Endothelial cell of umbilical vein (primary cell): ENCODE results near the gene VWA7. TPM values are rescaled to one million over a fixed set of nuclear protein-coding genes. Genes with fewer than 3 reads are reported as not detected.

Experiments used
- BruUV-seq: library from RNA; stranded (reverse); fragments of 400-500 nt; replicated peaks from 2 replicates; lab custom pipeline; 2021; lab: Mats Ljungman, UMichigan
- CTCF ChIA-PET: fragments of 300-600, 350-600 bp; sonication (Branson Sonifier 250); formaldehyde crosslinking; loops from one replicate; lab custom pipeline; 2021; ENCODE audit warnings: antibody characterized with exemption, inconsistent platforms; lab: Charles Lee
- POLR2A ChIA-PET: fragments of 300-600, 350-600 bp; sonication (Branson Sonifier 250); formaldehyde crosslinking; loops from one replicate; lab custom pipeline; 2021; ENCODE audit warnings: antibody characterized with exemption, inconsistent platforms; lab: Charles Lee
- DNase-seq: peaks from one replicate; pipeline ENCODE4 v3.0.0-alpha.2; 2011; ENCODE audit warnings: low read depth, low spot score
- FAIRE-seq: peaks from 2 replicates; lab custom pipeline; 2011; peaks lifted over from hg19 to GRCh38; lab: Jason Lieb, UNC
- H2AFZ ChIP-seq: 2 replicates; pipeline ENCODE4 v1.6.0; 2012; ENCODE audit warnings: low read depth, low read length, control low read depth, inconsistent platforms
- H3K27ac ChIP-seq: 2 replicates; pipeline ENCODE4 v1.5.1; 2011; ENCODE audit warnings: low read depth, mild to moderate bottlenecking, control low read depth, low read length, moderate library complexity; ENCODE audit not compliant: insufficient read depth
- H3K27me3 ChIP-seq, 2 experiments: 2 replicates each; pipeline versions ENCODE4 v1.6.0 to v1.6.1; 2011; ENCODE audit warnings: low read length in 2 of 2, mixed read lengths in 1 of 2; ENCODE audit not compliant: control insufficient read depth in 2 of 2, insufficient read depth in 2 of 2
- H3K36me3 ChIP-seq, 2 experiments: 2 replicates in 1 of 2; 3 replicates in 1 of 2; pipeline ENCODE4 v1.5.1; 2011; ENCODE audit warnings: low read length in 2 of 2, mild to moderate bottlenecking in 1 of 2, moderate library complexity in 1 of 2; ENCODE audit not compliant: control insufficient read depth in 2 of 2, insufficient read depth in 2 of 2; ENCODE audit errors: extremely low read depth in 1 of 2
- H3K4me1 ChIP-seq: 3 replicates; pipeline ENCODE4 v1.5.1; 2011; ENCODE audit warnings: mild to moderate bottlenecking, low read length; ENCODE audit not compliant: control insufficient read depth, insufficient read depth; ENCODE audit errors: extremely low read depth
- H3K4me2 ChIP-seq: 2 replicates; pipeline ENCODE4 v1.6.1; 2011; ENCODE audit warnings: low read length, control low read depth, mixed read lengths; ENCODE audit not compliant: insufficient read depth
- H3K4me3 ChIP-seq, 3 experiments: fragments of 200-600 bp in 1 of 3; sonication (generic), shearing (Covaris generic) in 1 of 3; replicated peaks in 1 of 3; 2 replicates each; pipeline ENCODE4 v1.5.1; 2011 to 2016; ENCODE audit warnings: control low read depth in 3 of 3, low read length in 3 of 3, mild to moderate bottlenecking in 2 of 3, inconsistent platforms in 1 of 3, low read depth in 1 of 3, moderate library complexity in 1 of 3; ENCODE audit not compliant: insufficient read depth in 1 of 3
- H3K79me2 ChIP-seq: 2 replicates; pipeline ENCODE4 v1.6.0; 2012; ENCODE audit warnings: low read length, inconsistent platforms; ENCODE audit not compliant: control insufficient read depth, insufficient read depth
- H3K9ac ChIP-seq: replicated peaks from 2 replicates; pipeline ENCODE3; 2011; ENCODE audit warnings: low read length, control low read depth; ENCODE audit not compliant: insufficient read depth; ENCODE audit errors: extremely low read depth
- H3K9me1 ChIP-seq: replicated peaks from 3 replicates; pipeline ENCODE4 v1.6.0; 2011; ENCODE audit warnings: mild to moderate bottlenecking, low read length; ENCODE audit not compliant: control insufficient read depth, insufficient read depth; ENCODE audit errors: extremely low read depth
- H3K9me3 ChIP-seq: replicated peaks from 2 replicates; pipeline ENCODE4 v1.5.1; 2012; ENCODE audit warnings: low read length, inconsistent platforms; ENCODE audit not compliant: control insufficient read depth, insufficient read depth
- H4K20me1 ChIP-seq: replicated peaks from 2 replicates; pipeline ENCODE3; 2011; ENCODE audit warnings: mild to moderate bottlenecking, low read length; ENCODE audit not compliant: control insufficient read depth, insufficient read depth; ENCODE audit errors: extremely low read depth
- FOS ChIP-seq: IDR thresholded peaks from 2 replicates; pipeline ENCODE4 v1.6.1; 2011; ENCODE audit warnings: mild to moderate bottlenecking, low read length, moderate library complexity, borderline replicate concordance; ENCODE audit not compliant: insufficient read depth
- GATA2 ChIP-seq: IDR thresholded peaks from 2 replicates; pipeline ENCODE4 v1.7.0; 2011; ENCODE audit warnings: low read depth, mild to moderate bottlenecking, moderate library complexity, mixed read lengths, low read length; ENCODE audit not compliant: insufficient read length, insufficient read depth
- JUN ChIP-seq: IDR thresholded peaks from 2 replicates; pipeline ENCODE4 v1.6.1; 2011; ENCODE audit warnings: borderline replicate concordance, low read depth; ENCODE audit not compliant: insufficient read length, insufficient read depth
- MAX ChIP-seq: IDR thresholded peaks from 2 replicates; pipeline ENCODE4 v1.6.1; 2011; ENCODE audit not compliant: insufficient read depth, insufficient read length
- MYC ChIP-seq: IDR thresholded peaks from one replicate; pipeline ENCODE4 v1.6.1; 2011; ENCODE audit warnings: mild to moderate bottlenecking, low read depth, low read length
- POLR2A ChIP-seq: IDR thresholded peaks from 2 replicates; pipeline ENCODE4 v1.6.1; 2012; ENCODE audit warnings: low read depth, mild to moderate bottlenecking, control low read depth, low read length
- POLR2AphosphoS5 ChIP-seq: IDR thresholded peaks from 2 replicates; pipeline ENCODE4 v1.6.1; 2012; ENCODE audit warnings: low read depth, mild to moderate bottlenecking, control low read depth, low read length, moderate library complexity; ENCODE audit not compliant: insufficient read depth
- dilution Hi-C: fragments of 300-500 bp; cut with MboI; formaldehyde crosslinking; loops from one replicate; pipeline ENCODE4 v1.15.0; 2019; ENCODE audit warnings: low sequenced_read_pairs; ENCODE audit not compliant: extremely low pct_ligation_motif_present
- intact Hi-C: fragments of 100-400 bp; cut with micrococcal nuclease; formaldehyde crosslinking; loops from one replicate; pipeline ENCODE4 v1.10.0; 2022
- polyA plus RNA-seq, 4 experiments: library from polyadenylated mRNA; depleted of rRNA in 3 of 4; stranded (reverse) in 3 of 4; unstranded in 1 of 4; fragments of >200 nt; gene quantifications; 2 replicates each; pipeline versions ENCODE4 v1.2.1 to v1.2.3, GENCODE V29; 2011 to 2012; ENCODE audit warnings: missing spikeins in 1 of 4
- total RNA-seq: library from RNA; stranded (reverse); gene quantifications from 2 replicates; pipeline ENCODE4 v1.2.3, GENCODE V29; 2021

Gene VWA7
- total and polyA plus RNA-seq, 2 donors (not counting 3 experiments of a cell fraction or from before 2014, with no cell fraction given): 0.11 to 0.51 TPM

DNA sequence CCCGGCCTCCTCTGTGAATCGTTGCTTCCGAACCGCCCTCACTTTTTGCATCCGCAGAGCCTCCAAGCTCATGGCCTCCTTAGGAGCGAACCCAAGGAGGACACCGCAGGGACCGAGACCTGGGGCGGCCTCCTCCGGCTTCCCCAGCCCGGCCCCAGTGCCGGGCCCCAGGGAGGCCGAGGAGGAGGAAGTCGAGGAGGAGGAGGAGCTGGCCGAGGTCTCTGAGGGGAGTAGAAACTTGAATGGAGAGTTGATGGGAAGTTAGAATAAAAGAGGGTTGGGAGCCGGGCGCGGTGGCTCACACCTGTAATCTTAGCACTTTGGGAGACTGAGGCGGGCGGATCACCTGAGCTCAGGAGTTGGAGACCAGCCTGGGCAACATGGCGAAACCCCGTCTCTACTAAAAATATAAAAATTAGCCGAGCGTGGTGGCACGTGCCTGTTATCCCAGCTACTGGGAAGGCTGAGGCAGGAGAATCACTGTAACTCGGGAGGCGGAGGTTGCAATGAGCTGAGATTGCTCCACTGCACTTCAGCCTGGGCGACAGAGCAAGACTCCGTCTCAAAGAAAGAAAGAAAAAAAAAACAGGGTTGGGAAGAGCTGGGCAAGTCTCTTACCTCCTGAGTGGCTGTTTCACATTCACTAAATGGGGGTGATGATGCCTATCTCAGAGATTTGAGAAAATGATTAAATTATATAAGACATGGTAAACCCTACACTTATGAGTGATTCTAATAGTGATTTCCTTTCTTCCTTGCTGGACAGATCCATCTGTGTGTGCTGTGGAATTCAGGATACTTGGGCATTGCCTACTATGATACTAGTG is 36.5 kb downstream of the VWA7 start:
- intact Hi-C loops (loop anchor here (1.0 kb wide), 1 partner anchor 120 kb away; the partner anchor contains the start of gene PRRC2A), dilution Hi-C loops (no loop called here)
- no peaks in the 10 kb centered on the region for H4K20me1 ChIP-seq
- DNase-seq (no peak), FAIRE-seq (peak; percentile 67)
- H3K9ac ChIP-seq: peak overlapping the region; percentile 81
- no TSS peak for BruUV-seq
- no peaks in the 10 kb centered on the region for H3K9me1 ChIP-seq
- POLR2A ChIA-PET: interaction anchor here (1.2 to 2.0 kb wide), 2 partner anchors 11 to 37 kb away, joined by 4 to 5 read pairs; partner anchors contain the start of genes ABHD16A and DDAH2
- H3K27me3 ChIP-seq: no peaks in the 10 kb centered on the region
- peak overlapping the region; percentile 23 to 76 (median 61) for H3K4me3 ChIP-seq
- H3K36me3 ChIP-seq: no peaks in the 10 kb centered on the region
- H3K9me3 ChIP-seq: no peaks in the 10 kb centered on the region
- peaks cover 16% of the 10 kb centered on the region for H3K79me2 ChIP-seq
- H2AFZ ChIP-seq: peak overlapping the region; percentile 35
- CTCF ChIA-PET: interaction anchor here (0.9 to 6.0 kb wide), 7 partner anchors 29 to 103 kb away, joined by 3 to 55 read pairs (median 5); partner anchors contain the start of genes ABHD16A and LY6G5C
- H3K27ac ChIP-seq: peak overlapping the region; percentile 19
- H3K4me1 ChIP-seq: peaks cover 31% of the 10 kb centered on the region
- no peak for TF ChIP-seq GATA2
- no peak for TF ChIP-seq POLR2AphosphoS5
- TF ChIP-seq JUN: no peak
- TF ChIP-seq MYC: no peak
- TF ChIP-seq POLR2A: peak; percentile 2
- no peak for TF ChIP-seq FOS
- TF ChIP-seq MAX: no peak
- peak overlapping the region; percentile 79 for H3K4me2 ChIP-seq
